HG02763 (cell line): Measurements from ENCODE around the gene MIS12.

Experiments used
- ATAC-seq: cut with Tn5 transposase; IDR thresholded peaks from one replicate; pipeline ENCODE4 v1.9.1; 2021; ENCODE audit warnings: mild to moderate bottlenecking, moderate library complexity; ENCODE audit not compliant: unreplicated experiment

MIS12 gene

GRCh38 chr17:5486206-5487124, at the start of gene MIS12:
Gene MIS12 (plus strand): TSS chr17:5486566. CDS start chr17:5488863, 2,297 bp downstream.
- ATAC-seq, result peak; percentile 87

- no peak for ATAC-seq
These were observed 48.5 kb upstream of the MIS12 start for GRCh38 chr17:5437721-5438317.

GRCh38 chr17:5438716-5439445, 47.5 kb upstream of the MIS12 start, which contains the start of gene C1QBP:
Gene C1QBP (minus strand): TSS chr17:5439155. CDS start chr17:5439073, 82 bp downstream.
- peak; percentile 86 for ATAC-seq

- ATAC-seq, result no peak
These were observed 47.0 kb upstream of the MIS12 start for GRCh38 chr17:5439446-5439764.

- no peak for ATAC-seq
These were observed 42.6 kb upstream of the MIS12 start for GRCh38 chr17:5443728-5444127.

- ATAC-seq, result no peak
These were observed 42.2 kb upstream of the MIS12 start for GRCh38 chr17:5444209-5444608.

- ATAC-seq, result no peak
These were observed 39.6 kb upstream of the MIS12 start for GRCh38 chr17:5446786-5447185.

- ATAC-seq, result no peak
These were observed 21.5 kb upstream of the MIS12 start for GRCh38 chr17:5464717-5465507.

- ATAC-seq, result no peak
These were observed 20.1 kb upstream of the MIS12 start for GRCh38 chr17:5466295-5466694.

- no peak for ATAC-seq
These were observed 18.9 kb upstream of the MIS12 start for GRCh38 chr17:5467416-5467815.

- ATAC-seq, result no peak
These were observed 18.3 kb upstream of the MIS12 start for GRCh38 chr17:5468075-5468473.

GRCh38 chr17:5472511-5472910, 13.9 kb upstream of the MIS12 start:
- no peak for ATAC-seq

GRCh38 chr17:5473906-5474305, 12.5 kb upstream of the MIS12 start:
- no peak for ATAC-seq

- no peak for ATAC-seq
These were observed 7.4 kb upstream of the MIS12 start for GRCh38 chr17:5478992-5479391.

- ATAC-seq, result no peak
These were observed 5.4 kb upstream of the MIS12 start for GRCh38 chr17:5480962-5481361.

GRCh38 chr17:5481451-5481850, 4.9 kb upstream of the MIS12 start:
- no peak for ATAC-seq

GRCh38 chr17:5485270-5486205, 828 bp upstream of the MIS12 start, which contains the start of gene DERL2:
Gene DERL2 (minus strand): TSS chr17:5486178. CDS start chr17:5486161, 17 bp downstream.
- ATAC-seq, result peak; percentile 19

- no peak for ATAC-seq
These were observed 2.4 kb downstream of the MIS12 start for GRCh38 chr17:5488752-5489151.

GRCh38 chr17:5492970-5493369, 6.6 kb downstream of the MIS12 start:
- no peak for ATAC-seq
